22Rv1 (cell line): ENCODE measurements around the gene ADAP1.

ENCODE experiments used
- H3K27ac ChIP-seq: fragments of 450-650 bp; 2 replicates; pipeline ENCODE4 v1.5.1; 2017
- CTCF ChIP-seq: fragments of 450-650 bp; IDR thresholded peaks from 2 replicates; pipeline ENCODE4 v1.5.1; 2017; ENCODE audit warnings: mild to moderate bottlenecking
- ZFX ChIP-seq: fragments of 450-650 bp; IDR thresholded peaks from 2 replicates; pipeline ENCODE4 v1.6.1; 2017; ENCODE audit warnings: antibody characterized with exemption, borderline replicate concordance

Gene ADAP1

DNA sequence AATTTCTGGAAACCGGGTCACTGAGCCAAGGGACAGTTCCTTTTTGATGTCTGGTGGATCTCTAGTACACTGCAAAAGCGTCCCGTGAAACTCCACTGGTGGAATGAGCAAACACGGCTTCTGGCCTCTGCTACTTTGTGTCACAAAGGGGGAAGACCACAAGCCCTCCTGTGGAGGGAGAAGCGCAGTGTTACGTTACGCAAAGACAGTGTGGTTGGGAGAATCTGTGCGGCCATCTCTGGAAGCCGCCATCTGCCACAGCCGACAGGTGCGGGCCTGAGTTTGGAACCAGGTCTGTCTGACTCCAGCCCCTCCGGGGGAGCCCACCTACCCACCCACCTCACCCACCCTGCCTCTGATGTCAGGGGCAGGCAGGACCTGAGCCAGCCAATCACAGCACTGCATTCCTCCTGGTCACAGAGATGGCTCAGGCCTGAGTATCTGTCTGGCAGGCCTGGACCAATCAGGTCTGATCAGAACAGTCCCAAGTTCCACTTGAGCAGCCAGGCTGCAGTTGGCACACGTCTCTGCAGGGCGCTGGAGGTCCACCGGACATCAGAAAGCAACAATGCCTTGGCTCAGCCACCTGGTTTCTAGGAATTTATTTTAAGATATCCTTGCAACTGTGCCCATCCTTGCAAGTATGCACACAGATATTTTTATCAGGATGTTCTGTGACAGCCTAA lies 25.5 kb upstream of the ADAP1 start:
- no peak for TF ChIP-seq CTCF
- TF ChIP-seq ZFX, result no peak
- H3K27ac ChIP-seq, result no peak overlapping the region

DNA sequence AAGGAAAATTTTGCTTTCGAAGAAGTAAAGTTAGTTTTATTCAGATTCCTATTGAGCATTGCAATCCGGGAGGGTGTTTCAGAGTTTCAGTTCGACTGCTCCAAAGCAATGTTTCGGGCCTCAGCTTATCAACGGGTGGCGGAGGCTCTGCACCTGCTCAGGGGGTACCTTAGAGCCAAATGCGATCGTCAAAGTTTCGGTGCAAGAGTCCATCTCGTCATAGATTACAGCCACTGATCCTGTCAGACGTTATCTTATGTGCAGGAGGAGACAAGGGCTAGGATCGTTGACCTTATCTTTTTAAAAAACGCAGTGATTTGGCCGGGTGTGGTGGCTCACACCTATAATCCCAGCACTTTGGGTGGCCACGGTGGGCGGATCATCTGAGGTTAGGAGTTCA lies 24.7 kb upstream of the ADAP1 start:
- no peak for TF ChIP-seq CTCF
- no peak for TF ChIP-seq ZFX
- no peak overlapping the region for H3K27ac ChIP-seq

- H3K27ac ChIP-seq, result no peak overlapping the region
- TF ChIP-seq ZFX (no peak), CTCF (no peak)
These were observed 24.1 kb upstream of the ADAP1 start for GRCh38 chr7:978416-979091.

- peak overlapping the region; percentile 62 for H3K27ac ChIP-seq
- no peak for TF ChIP-seq ZFX
- no peak for TF ChIP-seq CTCF
These were observed 23.5 kb upstream of the ADAP1 start for GRCh38 chr7:978049-978346.

GRCh38 chr7:977326-978048 lies 23.0 kb upstream of the ADAP1 start:
- TF ChIP-seq ZFX, result no peak
- TF ChIP-seq CTCF, result no peak
- peak overlapping the region; percentile 62 for H3K27ac ChIP-seq

- H3K27ac ChIP-seq, result peak overlapping the region; percentile 62
- TF ChIP-seq CTCF (no peak), ZFX (no peak)
These were observed 22.4 kb upstream of the ADAP1 start for GRCh38 chr7:976901-977325.

DNA sequence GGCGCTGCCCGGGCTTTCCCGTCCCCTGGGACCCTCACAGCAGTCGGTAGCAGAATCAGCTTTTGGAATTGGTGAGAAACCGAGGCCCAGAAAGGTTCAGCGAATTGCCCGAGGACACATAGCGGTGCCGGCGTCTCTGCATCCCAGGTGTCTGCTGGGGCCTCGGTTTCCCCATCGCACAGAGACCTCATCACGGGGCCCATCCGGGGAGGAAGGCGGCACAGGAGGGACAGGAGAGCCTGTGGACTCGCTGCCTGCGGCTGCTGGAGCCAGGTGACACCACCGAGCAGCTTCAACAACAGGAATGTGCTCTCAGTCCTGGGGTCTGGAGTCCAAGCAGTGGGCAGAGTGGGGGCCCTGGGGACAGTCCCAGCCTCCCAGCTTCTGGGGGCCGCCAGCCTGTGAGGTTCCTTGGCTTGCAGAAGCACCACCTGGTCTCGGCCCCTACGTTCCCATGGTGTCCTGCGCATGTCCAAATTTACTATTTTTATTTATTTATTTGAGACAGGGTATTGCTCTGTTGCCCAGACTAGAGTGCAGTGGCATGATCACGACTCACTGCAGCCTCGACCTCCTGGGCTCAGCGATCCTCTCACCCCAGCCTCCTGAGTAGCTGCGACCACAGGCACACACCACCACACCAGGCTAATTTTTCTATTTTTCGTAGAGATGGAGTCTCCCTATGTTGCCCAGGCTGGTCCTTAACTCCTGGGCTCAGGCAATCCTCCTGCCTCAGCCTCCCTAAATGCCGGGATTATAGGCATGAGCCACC lies 21.4 kb upstream of the ADAP1 start:
- H3K27ac ChIP-seq, result peak overlapping the region; percentile 88
- no peak for TF ChIP-seq ZFX
- TF ChIP-seq CTCF, result no peak
